Activated B cell treated with CpG ODN at 0.5 μM for 24 hours (primary cell): ENCODE results near the gene RNGTT. TPM values are rescaled to one million over a fixed set of nuclear protein-coding genes. Genes with fewer than 3 reads are reported as not detected.

Source experiments
- ATAC-seq: fragments of 200-7000 bp; cut with Tn5 transposase; one replicate; pipeline ENCODE4 v1.10.0; 2021; ENCODE audit warnings: low read depth, mild to moderate bottlenecking, moderate library complexity
- CTCF ChIA-PET: fragments of 350-600 bp; sonication (Branson Sonifier 250); formaldehyde crosslinking; loops from one replicate; lab custom pipeline; 2021; ENCODE audit warnings: antibody characterized with exemption; lab: Charles Lee
- POLR2A ChIA-PET: fragments of 350-600 bp; sonication (Branson Sonifier 250); formaldehyde crosslinking; loops from one replicate; lab custom pipeline; 2021; ENCODE audit warnings: antibody characterized with exemption; lab: Charles Lee
- DNase-seq: peaks from one replicate; pipeline ENCODE4 v3.0.0; 2022
- H3K27ac Mint-ChIP-seq: one replicate; pipeline ENCODE4 v1.8.0; 2020; ENCODE audit warnings: mixed read lengths
- H3K27me3 Mint-ChIP-seq: one replicate; pipeline ENCODE4 v1.8.0; 2021; ENCODE audit warnings: mixed read lengths
- H3K36me3 Mint-ChIP-seq: one replicate; pipeline ENCODE4 v1.8.0; 2021; ENCODE audit warnings: low read depth, mixed read lengths
- H3K4me1 Mint-ChIP-seq: one replicate; pipeline ENCODE4 v1.8.0; 2021; ENCODE audit warnings: mixed read lengths
- H3K4me3 Mint-ChIP-seq: one replicate; pipeline ENCODE4 v1.8.0; 2020; ENCODE audit warnings: mild to moderate bottlenecking, mixed read lengths
- H3K9me3 Mint-ChIP-seq: one replicate; pipeline ENCODE4 v1.8.0; 2020; ENCODE audit warnings: mixed read lengths
- CTCF ChIP-seq: fragments of 200-600 bp; IDR thresholded peaks from one replicate; pipeline ENCODE4 v1.8.0; 2022; ENCODE audit warnings: antibody characterized with exemption, mild to moderate bottlenecking
- intact Hi-C: fragments of 100-400 bp; cut with micrococcal nuclease; formaldehyde crosslinking; loops from one replicate; pipeline ENCODE4 v1.15.1; 2024
- total RNA-seq: library from RNA; stranded (reverse); gene quantifications from 2 replicates; pipeline ENCODE4 v1.2.3, GENCODE V29; 2022

RNGTT gene
- total RNA-seq, 1 donor from 2014 or later: 25.9 TPM

DNA sequence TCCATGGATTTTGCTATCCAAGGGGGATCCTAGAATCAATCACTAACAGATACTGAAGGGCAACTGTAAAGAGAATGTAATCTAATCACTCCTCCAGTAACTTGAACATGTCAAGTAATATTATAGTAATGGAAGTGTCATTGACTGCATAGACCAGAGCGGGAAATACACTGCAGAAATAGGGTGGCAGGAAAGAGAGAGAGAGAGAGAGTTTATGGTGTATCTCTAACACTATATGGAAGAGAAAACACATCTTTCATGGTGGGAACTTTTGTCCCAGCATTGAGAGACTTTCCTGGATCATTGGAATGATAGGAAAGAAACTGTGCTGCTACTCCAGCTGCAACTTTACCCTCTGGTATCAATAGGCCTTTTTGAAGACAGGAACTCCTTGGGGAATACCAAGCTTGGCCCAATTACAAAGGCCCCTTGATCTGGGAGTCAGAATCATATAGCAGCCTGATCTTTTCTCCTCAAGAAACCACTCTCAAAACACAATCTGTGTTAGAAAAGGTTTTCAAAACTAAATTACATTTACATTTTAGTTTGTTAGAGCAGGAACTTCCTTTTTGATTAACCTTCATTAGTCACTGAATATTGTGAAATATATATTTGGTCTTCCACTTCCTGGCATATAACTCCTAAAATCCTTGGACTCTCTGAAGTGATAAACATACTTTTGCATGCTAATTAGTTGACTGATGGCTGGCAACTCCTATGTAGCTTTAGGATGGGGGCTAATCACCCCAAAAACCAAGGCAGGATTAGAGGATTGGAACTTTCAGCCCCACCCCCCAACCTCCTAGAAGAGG, 29.5 kb upstream of the RNGTT start:
- ChIA-PET CTCF (no interaction called here), POLR2A (no interaction called here)
- no peak for TF ChIP-seq CTCF
- DNase-seq (no peak), ATAC-seq (no peak)
- H3K9me3 Mint-ChIP-seq: no peaks in the 10 kb centered on the region
- no peak overlapping the region for H3K4me3 Mint-ChIP-seq
- H3K27me3 Mint-ChIP-seq: no peaks in the 10 kb centered on the region
- H3K4me1 Mint-ChIP-seq: peaks cover 3% of the 10 kb centered on the region
- intact Hi-C loops: no loop called here
- no peak overlapping the region for H3K27ac Mint-ChIP-seq
- no peaks in the 10 kb centered on the region for H3K36me3 Mint-ChIP-seq

GRCh38 chr6:88989215-88989614, 25.8 kb upstream of the RNGTT start:
- intact Hi-C loops: no loop called here
- POLR2A ChIA-PET: interaction anchor here (0.6 kb wide), 1 partner anchor 90 kb away, joined by 3 read pairs; no protein-coding TSS in a partner anchor

GRCh38 chr6:88987922-88988321, 24.5 kb upstream of the RNGTT start:
- CTCF ChIA-PET: no interaction called here
- POLR2A ChIA-PET: no interaction called here

More at GRCh38 chr6:88989215-88989614, 25.8 kb upstream of the RNGTT start:
- Mint-ChIP-seq H3K4me1 (no peaks in the 10 kb centered on the region), H3K36me3 (no peaks in the 10 kb centered on the region), H3K4me3 (no peak overlapping the region), H3K27me3 (no peaks in the 10 kb centered on the region), H3K9me3 (no peaks in the 10 kb centered on the region), H3K27ac (no peak overlapping the region)
- no peak for DNase-seq
- no peak for ATAC-seq
- TF ChIP-seq CTCF: no peak
- CTCF ChIA-PET: interaction anchor here (1.0 kb wide), 1 partner anchor 383 kb away, joined by 3 read pairs; no protein-coding TSS in a partner anchor

DNA sequence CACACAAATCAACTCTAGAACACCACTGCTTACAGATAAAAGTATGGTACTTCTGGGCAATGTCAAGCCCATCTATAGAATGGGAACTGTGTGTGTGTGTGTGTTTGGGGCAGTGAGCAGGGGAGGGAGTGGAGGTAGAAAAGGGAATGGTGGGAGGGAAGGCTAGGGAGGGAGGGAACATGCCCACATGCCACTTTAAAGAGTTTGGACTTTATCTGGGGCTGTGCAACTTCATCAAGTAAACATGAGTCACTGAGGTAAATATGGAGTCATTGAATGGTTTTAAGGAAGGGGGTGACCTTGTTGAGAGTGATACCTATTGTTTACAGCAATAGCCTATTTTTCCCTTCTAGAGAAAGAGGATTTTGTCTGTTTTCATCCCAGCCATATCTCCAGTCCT, 22.5 kb upstream of the RNGTT start:
- intact Hi-C loops: no loop called here
- CTCF ChIA-PET: interaction anchor here (0.6 kb wide), 1 partner anchor 394 kb away, joined by 4 read pairs; no protein-coding TSS in a partner anchor
- H3K4me1 Mint-ChIP-seq: no peaks in the 10 kb centered on the region
- no peaks in the 10 kb centered on the region for H3K36me3 Mint-ChIP-seq
- no peak overlapping the region for H3K4me3 Mint-ChIP-seq
- DNase-seq: no peak
- H3K9me3 Mint-ChIP-seq: no peaks in the 10 kb centered on the region
- no peak overlapping the region for H3K27ac Mint-ChIP-seq
- no peak for ATAC-seq
- no peak for TF ChIP-seq CTCF
- no peaks in the 10 kb centered on the region for H3K27me3 Mint-ChIP-seq
- POLR2A ChIA-PET: no interaction called here

More at GRCh38 chr6:88987922-88988321, 24.5 kb upstream of the RNGTT start:
- intact Hi-C loops: no loop called here
- Mint-ChIP-seq H3K27me3 (no peaks in the 10 kb centered on the region), H3K4me1 (no peaks in the 10 kb centered on the region), H3K4me3 (no peak overlapping the region), H3K36me3 (no peaks in the 10 kb centered on the region), H3K9me3 (no peaks in the 10 kb centered on the region), H3K27ac (no peak overlapping the region)
- TF ChIP-seq CTCF: no peak
- ATAC-seq: no peak
- DNase-seq: no peak

- intact Hi-C loops: loop anchor here (5.0 kb wide), 1 partner anchor 448 kb away; the partner anchor contains the start of gene ANKRD6
- DNase-seq (no peak), ATAC-seq (no peak)
- Mint-ChIP-seq H3K4me3 (no peak overlapping the region), H3K27me3 (no peaks in the 10 kb centered on the region), H3K27ac (no peak overlapping the region), H3K36me3 (no peaks in the 10 kb centered on the region), H3K4me1 (no peaks in the 10 kb centered on the region), H3K9me3 (no peaks in the 10 kb centered on the region)
- ChIA-PET POLR2A (interaction anchor here (1.2 kb wide), 1 partner anchor 162 kb away, joined by 3 read pairs; the partner anchor contains the start of gene PM20D2), CTCF (interaction anchor here (1.1 to 2.8 kb wide), 3 partner anchors 258 to 627 kb away, joined by 3 to 25 read pairs (median 13); no protein-coding TSS in a partner anchor)
- TF ChIP-seq CTCF: no peak
These were observed 21.2 kb upstream of the RNGTT start for GRCh38 chr6:88984606-88985005.
